Activated CD8-positive, alpha-beta memory T cell treated with anti-CD3 and anti-CD28 coated beads, Interleukin-2, amount 10 ng/mL, durations not matched to agents 7 days and 5 days (primary cell): ENCODE data around the gene CIPC. TPM values are rescaled to one million over a fixed set of nuclear protein-coding genes. Genes with fewer than 3 reads are reported as not detected.

Source experiments
- ATAC-seq: fragments of 150-1000 bp; cut with Tn5 transposase; one replicate; pipeline ENCODE4 v1.10.0; 2021; ENCODE audit warnings: moderate library complexity
- CTCF ChIA-PET: fragments of 350-600 bp; sonication (Branson Sonifier 250); formaldehyde crosslinking; loops from one replicate; lab custom pipeline; 2021; ENCODE audit warnings: antibody characterized with exemption; lab: Charles Lee
- DNase-seq: peaks from one replicate; pipeline ENCODE4 v3.0.0-alpha.2; 2020
- H3K27ac Mint-ChIP-seq: one replicate; pipeline ENCODE4 v1.8.0; 2021; ENCODE audit warnings: mild to moderate bottlenecking, mixed read lengths
- H3K27me3 Mint-ChIP-seq: one replicate; pipeline ENCODE4 v1.8.0; 2021; ENCODE audit warnings: mixed read lengths
- H3K36me3 Mint-ChIP-seq: one replicate; pipeline ENCODE4 v1.8.0; 2021; ENCODE audit warnings: mild to moderate bottlenecking, mixed read lengths
- H3K4me1 Mint-ChIP-seq: one replicate; pipeline ENCODE4 v1.8.0; 2021; ENCODE audit warnings: mixed read lengths
- H3K4me3 Mint-ChIP-seq: one replicate; pipeline ENCODE4 v1.8.0; 2021; ENCODE audit warnings: mild to moderate bottlenecking, moderate library complexity, mixed read lengths
- H3K9me3 Mint-ChIP-seq: one replicate; pipeline ENCODE4 v1.8.0; 2022; ENCODE audit warnings: low read depth, mixed read lengths
- total RNA-seq, 2 experiments: library from RNA; stranded (reverse); gene quantifications; one replicate each; pipeline ENCODE4 v1.2.3, GENCODE V29; 2021

CIPC gene
- total RNA-seq, 2 experiments from 2014 or later, result 11.3 to 12.0 TPM

- no peaks in the 10 kb centered on the region for H3K9me3 Mint-ChIP-seq
- no peak for ATAC-seq
- H3K4me1 Mint-ChIP-seq, result no peaks in the 10 kb centered on the region
- no peak overlapping the region for H3K27ac Mint-ChIP-seq
- peaks cover 5% of the 10 kb centered on the region for H3K36me3 Mint-ChIP-seq
- H3K27me3 Mint-ChIP-seq, result no peaks in the 10 kb centered on the region
- CTCF ChIA-PET, result interaction anchor here (1.3 to 4.6 kb wide), 3 partner anchors 11 to 39 kb away, joined by 3 to 15 read pairs (median 14); partner anchors contain the start of gene CIPC
- DNase-seq, result no peak
- H3K4me3 Mint-ChIP-seq, result no peak overlapping the region
Measured at GRCh38 chr14:77109656-77110055, 11.6 kb downstream of the CIPC start.

- Mint-ChIP-seq H3K4me1 (no peaks in the 10 kb centered on the region), H3K27ac (no peak overlapping the region)
- CTCF ChIA-PET, result interaction anchor here (1.3 to 4.6 kb wide), 3 partner anchors 11 to 40 kb away, joined by 3 to 15 read pairs (median 14); partner anchors contain the start of gene CIPC
Measured at GRCh38 chr14:77110286-77110685, 12.2 kb downstream of the CIPC start.

GRCh38 chr14:77111021-77111420 is 13.0 kb downstream of the CIPC start:
- no peaks in the 10 kb centered on the region for H3K9me3 Mint-ChIP-seq
- no peak overlapping the region for H3K4me3 Mint-ChIP-seq
- peaks cover 7% of the 10 kb centered on the region for H3K36me3 Mint-ChIP-seq
- no peak overlapping the region for H3K27ac Mint-ChIP-seq
- H3K27me3 Mint-ChIP-seq, result no peaks in the 10 kb centered on the region
- CTCF ChIA-PET, result interaction anchor here (1.3 to 4.6 kb wide), 3 partner anchors 11 to 40 kb away, joined by 3 to 15 read pairs (median 8); no protein-coding TSS in a partner anchor
- DNase-seq (no peak), ATAC-seq (no peak)
- H3K4me1 Mint-ChIP-seq, result no peaks in the 10 kb centered on the region

More at GRCh38 chr14:77110286-77110685, 12.2 kb downstream of the CIPC start:
- ATAC-seq (no peak), DNase-seq (no peak)
- peaks cover 7% of the 10 kb centered on the region for H3K36me3 Mint-ChIP-seq
- no peaks in the 10 kb centered on the region for H3K9me3 Mint-ChIP-seq
- no peaks in the 10 kb centered on the region for H3K27me3 Mint-ChIP-seq
- no peak overlapping the region for H3K4me3 Mint-ChIP-seq

GRCh38 chr14:77113644-77114043 is 15.6 kb downstream of the CIPC start:
- no peak for ATAC-seq
- Mint-ChIP-seq H3K27ac (no peak overlapping the region), H3K4me3 (no peak overlapping the region), H3K9me3 (no peaks in the 10 kb centered on the region), H3K27me3 (no peaks in the 10 kb centered on the region), H3K36me3 (peaks cover 5% of the 10 kb centered on the region), H3K4me1 (no peaks in the 10 kb centered on the region)
- CTCF ChIA-PET, result interaction anchor here (1.4 to 6.0 kb wide), 3 partner anchors 8 to 14 kb away, joined by 7 to 24 read pairs (median 8); partner anchors contain the start of gene CIPC
- DNase-seq, result no peak

- DNase-seq (no peak), ATAC-seq (no peak)
- H3K36me3 Mint-ChIP-seq, result peaks cover 5% of the 10 kb centered on the region
- no peaks in the 10 kb centered on the region for H3K27me3 Mint-ChIP-seq
- H3K9me3 Mint-ChIP-seq, result no peaks in the 10 kb centered on the region
- H3K4me3 Mint-ChIP-seq, result no peak overlapping the region
- CTCF ChIA-PET, result interaction anchor here (1.3 to 6.0 kb wide), 3 partner anchors 9 to 15 kb away, joined by 4 to 24 read pairs (median 7); partner anchors contain the start of gene CIPC
- no peak overlapping the region for H3K27ac Mint-ChIP-seq
- peaks cover under 1% of the 10 kb centered on the region for H3K4me1 Mint-ChIP-seq
Measured at GRCh38 chr14:77114609-77115008, 16.6 kb downstream of the CIPC start.

- peaks cover 16% of the 10 kb centered on the region for H3K4me1 Mint-ChIP-seq
- no peak for ATAC-seq
- H3K36me3 Mint-ChIP-seq, result peaks cover 3% of the 10 kb centered on the region
- no peaks in the 10 kb centered on the region for H3K27me3 Mint-ChIP-seq
- CTCF ChIA-PET, result interaction anchor here (1.2 to 6.0 kb wide), 6 partner anchors 8 to 240 kb away, joined by 3 to 24 read pairs (median 4); partner anchors contain the start of gene CIPC
- H3K4me3 Mint-ChIP-seq, result no peak overlapping the region
- no peak for DNase-seq
- no peak overlapping the region for H3K27ac Mint-ChIP-seq
- H3K9me3 Mint-ChIP-seq, result no peaks in the 10 kb centered on the region
Measured at GRCh38 chr14:77116172-77116817, 18.2 kb downstream of the CIPC start.

GRCh38 chr14:77119851-77120250 is 21.8 kb downstream of the CIPC start:
- CTCF ChIA-PET, result interaction anchor here (1.1 to 2.2 kb wide), 3 partner anchors 21 to 32 kb away, joined by 3 to 6 read pairs (median 4); partner anchors contain the start of gene CIPC
- Mint-ChIP-seq H3K27ac (peak overlapping the region; percentile 54), H3K36me3 (peaks cover 1% of the 10 kb centered on the region), H3K4me1 (peaks cover 31% of the 10 kb centered on the region), H3K27me3 (peaks cover 13% of the 10 kb centered on the region), H3K4me3 (no peak overlapping the region), H3K9me3 (no peaks in the 10 kb centered on the region)
- no peak for ATAC-seq
- no peak for DNase-seq

- Mint-ChIP-seq H3K4me1 (peaks cover 35% of the 10 kb centered on the region), H3K4me3 (peak overlapping the region; percentile 12)
Measured at GRCh38 chr14:77120771-77121743, 23.0 kb downstream of the CIPC start.

GRCh38 chr14:77122526-77123125 is 24.6 kb downstream of the CIPC start:
- Mint-ChIP-seq H3K4me3 (no peak overlapping the region), H3K4me1 (peaks cover 35% of the 10 kb centered on the region), H3K27me3 (peaks cover 35% of the 10 kb centered on the region), H3K9me3 (no peaks in the 10 kb centered on the region), H3K27ac (no peak overlapping the region), H3K36me3 (no peaks in the 10 kb centered on the region)
- CTCF ChIA-PET, result interaction anchor here (0.8 to 3.0 kb wide), 8 partner anchors 10 to 247 kb away, joined by 3 to 10 read pairs (median 4); no protein-coding TSS in a partner anchor
- ATAC-seq (no peak), DNase-seq (no peak)

More at GRCh38 chr14:77120771-77121743, 23.0 kb downstream of the CIPC start:
- H3K27me3 Mint-ChIP-seq, result peaks cover 21% of the 10 kb centered on the region
- peak; percentile 82 for DNase-seq
- ATAC-seq, result peak; percentile 77
- H3K9me3 Mint-ChIP-seq, result no peaks in the 10 kb centered on the region
- CTCF ChIA-PET, result interaction anchor here (0.7 to 2.2 kb wide), 9 partner anchors 8 to 52 kb away, joined by 3 to 8 read pairs (median 4); partner anchors contain the start of gene CIPC
- H3K27ac Mint-ChIP-seq, result peak overlapping the region; percentile 82
- no peaks in the 10 kb centered on the region for H3K36me3 Mint-ChIP-seq

- ATAC-seq (no peak), DNase-seq (no peak)
- Mint-ChIP-seq H3K27ac (no peak overlapping the region), H3K36me3 (no peaks in the 10 kb centered on the region), H3K9me3 (no peaks in the 10 kb centered on the region), H3K4me1 (peaks cover 35% of the 10 kb centered on the region), H3K27me3 (peaks cover 44% of the 10 kb centered on the region), H3K4me3 (peak overlapping the region; percentile 62)
- CTCF ChIA-PET, result interaction anchor here (0.7 to 3.0 kb wide), 25 partner anchors 7 to 266 kb away, joined by 3 to 15 read pairs (median 5); partner anchors contain the start of gene CIPC
Measured at GRCh38 chr14:77123381-77124325, 25.6 kb downstream of the CIPC start.

GRCh38 chr14:77124345-77125280 is 26.6 kb downstream of the CIPC start:
- Mint-ChIP-seq H3K9me3 (no peaks in the 10 kb centered on the region), H3K27ac (no peak overlapping the region), H3K27me3 (peaks cover 46% of the 10 kb centered on the region), H3K4me3 (peak overlapping the region; percentile 62), H3K36me3 (no peaks in the 10 kb centered on the region), H3K4me1 (peaks cover 35% of the 10 kb centered on the region)
- DNase-seq (peak; percentile 58), ATAC-seq (peak; percentile 85)
- CTCF ChIA-PET, result interaction anchor here (0.7 to 3.0 kb wide), 25 partner anchors 8 to 267 kb away, joined by 3 to 15 read pairs (median 5); partner anchors contain the start of gene CIPC
